NCI-H82 (cell line): ENCODE data around the gene DCLK1.
A peak's percentile ranks its signal among the peaks of the same experiment; 100 is the strongest.

Experiments used
- DNase-seq: peaks from one replicate; lab custom pipeline; 2025; lab: John Stamatoyannopoulos, UW

The DCLK1 gene

DNA sequence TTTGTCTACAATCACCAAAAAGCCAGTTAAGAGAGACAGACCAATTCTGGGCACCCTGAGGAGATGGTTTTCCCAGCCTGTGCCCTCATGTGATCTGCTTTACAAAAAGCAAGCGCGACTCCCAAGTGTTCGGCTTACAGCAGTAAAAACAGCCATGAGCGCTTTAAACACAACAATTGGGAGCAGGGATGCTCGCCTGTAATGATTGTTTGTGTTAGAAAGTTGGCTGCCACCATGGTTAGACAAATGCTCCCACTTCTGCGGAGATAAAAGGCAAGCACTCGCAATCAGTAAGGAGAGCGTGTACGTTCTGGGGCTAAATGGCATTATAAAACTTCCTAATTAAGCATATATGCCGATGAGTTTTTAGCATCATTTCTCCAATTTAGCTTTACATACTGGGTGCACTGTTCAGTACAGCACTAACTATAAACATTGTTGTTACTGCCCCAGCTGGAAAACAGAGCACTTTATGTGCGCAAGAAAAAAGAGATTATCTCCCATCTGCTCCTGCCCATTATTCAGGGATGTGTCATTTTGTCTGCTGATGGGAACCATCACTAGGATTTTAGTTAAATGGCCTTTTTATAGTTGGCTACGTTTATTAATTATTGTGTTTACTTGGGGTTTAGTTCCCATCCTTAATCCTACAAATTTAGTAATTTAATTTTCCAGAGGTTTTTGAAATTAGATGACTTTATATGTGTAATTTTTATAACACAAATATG, 345.4 kb downstream of the DCLK1 start:
- peak; percentile 82 for DNase-seq

GRCh38 chr13:35784286-35784951, 346.8 kb downstream of the DCLK1 start:
- peak; percentile 23 for DNase-seq

DNA sequence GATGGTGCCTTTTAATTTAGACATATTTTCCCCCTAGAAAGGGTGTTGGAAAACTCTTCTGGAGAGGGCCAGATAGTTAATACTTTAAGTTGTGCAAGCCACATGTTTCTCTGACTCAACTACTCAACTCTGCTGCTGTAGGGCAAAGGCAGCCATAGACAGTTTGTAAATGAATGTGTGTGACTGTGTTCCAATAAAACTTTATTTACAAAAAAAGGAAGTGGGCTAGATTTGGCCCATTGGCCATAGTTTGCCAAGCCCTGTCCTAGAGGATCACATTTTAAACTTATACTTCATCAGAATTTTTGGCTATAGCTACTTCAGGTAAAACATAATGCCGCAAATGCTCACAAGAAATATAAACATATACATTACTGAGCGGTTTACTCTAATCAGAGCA, 348.4 kb downstream of the DCLK1 start:
- DNase-seq = peak; percentile 55

DNA sequence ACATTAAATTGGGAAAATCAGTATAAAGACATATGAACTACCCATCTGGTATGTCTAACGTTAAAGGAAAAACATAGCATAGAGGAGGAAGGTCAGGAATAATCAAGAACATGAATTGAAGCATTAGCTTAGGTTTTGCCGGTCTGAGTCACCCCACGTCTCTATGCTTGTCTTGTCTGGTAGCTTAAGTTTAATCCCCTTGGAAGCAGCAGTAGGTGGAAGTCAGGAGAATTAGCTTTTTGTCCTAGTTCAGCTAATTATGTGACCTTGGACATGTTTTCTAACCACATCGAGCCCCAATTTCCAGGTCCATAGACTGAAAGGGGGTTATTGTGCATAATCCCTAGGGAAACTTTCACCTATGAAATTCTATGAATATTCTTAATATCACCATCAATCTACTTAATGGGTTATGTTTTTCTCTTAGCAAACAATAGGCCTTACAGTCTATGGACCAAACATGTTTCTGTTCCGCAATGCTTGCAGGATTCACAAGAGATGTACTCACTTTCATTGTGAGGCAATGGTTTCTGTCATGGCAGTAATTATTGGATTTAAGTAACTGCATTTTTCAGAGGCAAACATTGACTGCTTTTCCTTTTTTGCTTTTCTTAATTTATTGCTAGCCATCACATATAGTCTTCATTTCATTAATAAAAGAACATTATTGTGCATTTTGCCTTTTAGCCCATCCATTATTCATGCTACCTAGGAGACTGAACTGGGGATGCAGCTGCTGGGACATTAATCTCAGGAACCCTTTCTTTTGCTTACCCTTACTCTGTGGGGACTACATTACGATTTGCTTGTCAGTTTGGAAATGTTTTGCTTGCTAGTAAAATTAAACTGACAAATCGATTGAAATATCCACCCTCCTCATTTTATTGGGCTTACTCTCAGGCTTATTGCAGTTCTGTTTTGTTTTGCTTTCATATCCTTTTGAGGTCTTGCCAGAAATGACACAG, 349.9 kb downstream of the DCLK1 start:
- peak; percentile 88 for DNase-seq

GRCh38 chr13:35780613-35781012, 350.6 kb downstream of the DCLK1 start:
- peak; percentile 81 for DNase-seq

DNA sequence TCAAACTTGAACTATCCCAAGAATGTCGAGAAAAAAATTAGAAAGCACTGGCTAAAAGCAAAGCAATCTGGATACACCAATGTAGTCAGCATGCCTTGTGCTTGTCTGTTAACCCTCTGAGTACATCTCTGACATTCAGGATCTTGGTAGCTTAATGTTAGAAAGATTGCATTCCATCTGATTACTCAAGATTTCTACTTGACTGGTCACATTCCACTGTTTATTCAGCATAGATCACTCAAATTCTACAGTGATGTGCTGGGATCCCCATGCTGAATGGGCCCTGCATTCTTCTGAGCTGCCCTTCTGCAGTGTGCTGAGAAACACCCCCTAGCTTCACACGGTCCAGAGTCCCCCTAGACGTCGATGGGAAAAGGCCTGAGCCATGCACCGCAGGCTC, 359.3 kb downstream of the DCLK1 start:
- DNase-seq = no peak

DNA sequence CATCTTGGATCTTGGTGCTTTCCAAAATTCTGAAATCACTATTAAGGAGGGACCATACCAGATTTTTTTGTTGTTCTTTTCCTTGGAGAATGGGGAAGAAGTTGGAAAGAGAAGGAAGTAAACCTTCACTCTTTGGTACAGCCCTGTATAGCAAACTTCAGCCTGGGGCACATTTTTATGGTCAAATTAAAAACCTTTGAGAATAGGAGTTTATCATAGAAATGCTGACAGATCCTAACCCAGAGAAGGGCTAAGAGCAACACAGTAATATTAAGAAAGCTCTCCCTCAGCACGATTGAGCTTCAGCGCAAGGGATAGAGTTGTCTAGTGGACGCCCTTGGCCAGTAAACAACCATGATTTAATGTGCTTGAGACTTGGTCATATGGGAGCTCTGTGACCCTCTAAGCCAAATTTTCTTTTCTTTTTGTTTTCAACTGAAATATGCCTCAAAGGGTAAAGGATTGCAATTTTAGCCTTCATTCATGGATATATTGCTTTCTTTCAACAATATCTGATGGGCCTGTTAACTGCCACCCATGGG, 360.4 kb downstream of the DCLK1 start:
- no peak for DNase-seq

DNA sequence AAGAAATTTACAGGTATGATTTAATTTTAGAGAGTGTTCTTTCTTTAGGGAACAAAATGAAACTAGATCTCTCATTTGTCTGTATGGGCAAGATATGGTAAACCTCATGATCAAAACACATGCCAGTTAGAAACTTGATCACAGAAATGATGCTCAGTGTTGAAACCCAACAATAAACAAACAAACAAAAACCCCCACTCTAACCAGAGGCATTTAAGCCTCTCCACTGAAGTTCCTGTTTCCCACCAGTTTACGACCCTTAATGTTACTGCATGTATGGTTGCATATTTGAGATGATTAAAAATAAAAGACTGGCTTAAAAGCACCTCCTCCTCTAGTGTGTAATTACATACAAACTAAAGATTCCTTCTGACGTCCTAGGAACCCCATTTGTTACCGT, 361.4 kb downstream of the DCLK1 start:
- DNase-seq = peak; percentile 14

DNA sequence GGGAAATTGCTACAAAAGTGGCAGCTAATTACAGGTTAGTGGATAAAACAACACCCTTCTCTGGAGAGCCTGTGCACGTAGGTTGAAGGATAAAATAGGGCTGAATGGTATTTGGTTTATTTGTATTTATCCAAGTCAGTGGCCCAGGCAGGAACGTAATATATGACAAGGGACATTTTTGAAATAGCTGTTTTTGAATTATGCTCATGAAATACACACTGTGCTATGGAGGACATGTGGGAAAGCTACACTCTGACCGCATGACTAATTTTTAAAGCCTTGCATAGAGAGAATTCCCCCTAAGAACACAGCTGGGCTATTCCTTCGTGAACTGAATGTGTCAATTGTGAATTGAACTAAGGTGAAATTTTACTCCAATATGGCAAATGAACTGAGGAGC, 362.6 kb downstream of the DCLK1 start:
- peak; percentile 57 for DNase-seq

DNA sequence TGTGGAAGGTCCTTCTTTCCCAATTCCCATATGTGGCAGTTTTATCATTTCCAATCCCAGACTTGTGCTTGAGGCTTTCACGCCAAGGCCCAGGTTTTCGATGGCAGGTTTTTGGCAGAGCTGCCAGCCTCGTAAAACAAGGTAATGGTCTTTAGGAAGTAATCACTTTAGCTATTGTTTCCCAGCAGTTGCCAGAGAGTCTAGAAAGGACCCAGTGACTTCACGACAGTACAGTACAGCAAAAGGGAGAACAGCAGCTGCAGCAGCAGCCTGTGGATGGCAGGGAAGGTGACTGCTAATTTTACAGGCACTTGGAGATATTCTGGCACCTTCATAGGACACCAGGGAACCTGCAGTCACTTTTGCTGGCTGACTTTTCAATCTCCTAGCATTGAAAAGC, 363.1 kb downstream of the DCLK1 start:
- DNase-seq = peak; percentile 97

- peak; percentile 97 for DNase-seq
Observed at GRCh38 chr13:35767256-35767976, 363.8 kb downstream of the DCLK1 start.

- no peak for DNase-seq
Observed at GRCh38 chr13:35766663-35767062, 364.5 kb downstream of the DCLK1 start.

- peak; percentile 68 for DNase-seq
Observed at GRCh38 chr13:35765941-35766340, 365.2 kb downstream of the DCLK1 start.

- DNase-seq = peak; percentile 99
Observed at GRCh38 chr13:35765366-35765765, 365.8 kb downstream of the DCLK1 start.

DNA sequence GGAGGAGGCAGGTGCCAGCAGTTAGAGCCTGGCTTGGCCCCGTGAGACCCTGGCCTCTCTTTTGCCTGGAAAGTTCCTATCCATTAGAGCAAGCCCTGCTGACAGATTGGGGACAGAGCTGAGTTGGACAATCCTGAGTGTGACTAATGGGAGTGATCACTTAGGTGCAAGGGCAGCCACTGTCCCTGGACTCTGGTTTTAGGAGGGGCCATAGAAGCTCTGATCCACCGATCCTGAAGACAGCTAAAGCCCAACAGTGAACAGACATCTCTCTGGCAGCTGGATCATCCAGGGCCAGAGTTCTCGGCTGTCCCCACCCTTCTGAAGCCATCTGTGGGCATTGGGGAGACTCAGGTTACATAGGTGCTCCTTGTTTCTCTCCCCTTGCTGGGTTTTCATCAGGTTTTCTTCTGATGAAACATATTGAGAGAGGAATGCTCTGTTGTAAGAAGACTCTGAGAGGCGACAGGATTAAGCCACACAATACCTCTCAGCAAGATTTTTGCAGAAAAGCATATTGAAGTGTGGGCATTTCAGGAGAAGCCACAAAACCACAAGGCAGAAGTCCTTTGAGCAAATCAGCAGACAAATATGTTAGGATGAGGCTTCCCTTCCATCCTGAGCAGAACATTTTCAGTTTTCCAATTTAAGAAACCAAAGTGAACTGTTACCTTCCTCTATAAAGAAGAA, 366.7 kb downstream of the DCLK1 start:
- peak; percentile 71 for DNase-seq

GRCh38 chr13:35763782-35764123, 367.4 kb downstream of the DCLK1 start:
- peak; percentile 66 for DNase-seq

- no peak for DNase-seq
Observed at GRCh38 chr13:35763060-35763781, 368.0 kb downstream of the DCLK1 start.

- DNase-seq = no peak
Observed at GRCh38 chr13:35761440-35762252, 369.5 kb downstream of the DCLK1 start.

GRCh38 chr13:35760735-35761281, 370.4 kb downstream of the DCLK1 start:
- DNase-seq = no peak
